Adipose tissue (tissue), 3 donors: ENCODE measurements around the gene BTBD9. TPM values are rescaled to one million over a fixed set of nuclear protein-coding genes. Genes with fewer than 3 reads are reported as not detected.
"Not testable (repeated sequence)": the region's sequence is repeated elsewhere in the genome, so short reads cannot be mapped to it uniquely, and the experiment has no call there.

ENCODE experiments used
- H3K27ac ChIP-seq: one replicate; pipeline ENCODE4 v1.5.1; 2013; ENCODE audit warnings: low read depth, low read length
- WGBS, 3 donors: extraction: QIAGEN DNeasy Blood & Tissue Kit; methylation state at CpG; one replicate each; pipeline ENCODE4 v1.1.7; 2013; 5-methylcytosine and 5-hydroxymethylcytosine counted together
- polyA plus RNA-seq, 3 donors: library from polyadenylated mRNA; stranded (reverse); fragments of 200-250 nt; gene quantifications; one replicate each; pipeline ENCODE4 v1.2.3, GENCODE V29; 2013
- donor health status: healthy with polysubstance abuse.
- donor health status: Bipolar disorder and iron deficiency.
- donor health status: healthy.

The BTBD9 gene
- polyA plus RNA-seq, 3 donors, result 2.4 to 2.5 (median 2.4) TPM

DNA sequence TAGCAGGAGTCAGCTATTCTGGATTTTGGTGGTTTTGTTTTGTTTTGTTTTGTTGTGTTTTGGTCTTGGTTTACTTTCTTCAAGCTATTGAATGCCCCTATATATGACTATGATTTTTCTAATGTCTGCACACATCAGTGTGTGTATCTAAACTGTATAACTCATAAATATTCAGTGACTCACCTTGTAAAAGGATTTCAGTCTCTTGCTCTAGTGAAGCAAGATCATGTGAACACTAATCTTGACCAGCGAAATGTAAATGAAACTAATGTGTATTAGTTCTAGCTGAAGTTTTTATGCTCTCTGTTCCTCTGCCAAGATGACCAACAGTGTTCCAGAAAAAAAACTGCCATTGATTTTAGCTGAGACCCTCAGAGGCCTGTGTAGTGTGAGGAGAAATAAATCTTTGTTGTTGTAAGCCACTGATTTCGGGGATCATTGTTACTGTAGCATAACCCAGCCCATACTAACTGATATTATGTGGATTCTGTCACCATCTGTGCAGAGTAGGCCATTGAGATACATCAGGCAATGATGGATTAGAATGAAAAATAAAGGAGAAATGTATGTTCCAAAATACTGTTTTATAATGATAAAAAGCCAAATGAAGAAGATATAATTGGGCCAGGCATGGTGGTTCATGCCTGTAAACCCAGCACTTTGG lies 11.5 kb upstream of the BTBD9 start:
- H3K27ac ChIP-seq, result no peak overlapping the region
- WGBS, 3 donors, result 94 to 97% (median 95%) methylated on average over 2 of the region's 2 CpGs

DNA sequence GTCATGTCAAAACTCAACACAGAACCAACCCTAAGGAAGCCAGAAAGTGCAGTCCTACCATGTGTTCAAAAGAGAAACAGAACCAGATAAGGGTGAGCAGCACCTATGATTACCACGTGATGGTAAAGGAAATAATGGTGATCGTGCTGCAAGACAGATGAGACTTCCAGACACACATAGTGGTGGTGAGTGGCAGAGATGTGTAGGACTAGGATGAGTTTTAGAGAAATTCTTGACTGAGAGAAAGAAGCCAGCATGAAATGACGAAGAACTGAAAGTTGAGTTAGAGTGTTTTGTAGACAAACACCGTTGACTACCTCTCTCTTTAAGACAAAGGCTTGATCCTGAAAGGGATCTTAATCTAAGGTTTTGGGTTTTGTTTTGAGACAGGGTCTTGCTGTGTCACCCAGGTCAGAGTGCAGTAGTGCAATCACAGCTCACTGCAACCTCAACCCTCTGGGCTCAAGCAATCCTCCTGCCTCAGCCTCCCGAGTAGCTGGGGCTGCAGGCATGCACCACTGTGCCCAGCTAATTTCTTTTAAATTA lies 10.6 kb upstream of the BTBD9 start:
- WGBS, 3 donors, result 90 to 96% (median 92%) methylated on average over 5 of the region's 5 CpGs

DNA sequence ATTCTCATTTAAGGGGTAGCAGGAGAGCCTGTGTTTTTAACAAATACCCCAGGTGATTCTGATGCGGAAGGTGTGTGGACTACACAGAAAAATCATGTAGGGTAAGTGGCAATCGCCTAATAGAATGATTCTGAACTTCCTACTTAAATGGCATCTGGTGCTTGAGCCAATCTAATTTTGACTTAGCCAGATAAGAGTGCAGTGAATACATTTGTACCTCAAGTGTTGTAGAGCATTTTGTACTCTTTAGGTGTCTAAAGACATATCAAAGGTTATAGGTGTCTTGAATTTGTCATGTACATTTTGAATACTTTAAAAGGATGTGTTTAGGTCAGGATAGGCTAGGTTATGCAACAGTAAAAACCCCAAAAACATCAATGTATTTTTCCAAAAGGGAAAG lies 10.0 kb upstream of the BTBD9 start:
- 96 to 99% (median 97%) methylated on average over 2 of the region's 2 CpGs for WGBS, 3 donors
- H3K27ac ChIP-seq, result no peak overlapping the region

More for the DNA sequence above, 10.6 kb upstream of the BTBD9 start:
- no peak overlapping the region for H3K27ac ChIP-seq

DNA sequence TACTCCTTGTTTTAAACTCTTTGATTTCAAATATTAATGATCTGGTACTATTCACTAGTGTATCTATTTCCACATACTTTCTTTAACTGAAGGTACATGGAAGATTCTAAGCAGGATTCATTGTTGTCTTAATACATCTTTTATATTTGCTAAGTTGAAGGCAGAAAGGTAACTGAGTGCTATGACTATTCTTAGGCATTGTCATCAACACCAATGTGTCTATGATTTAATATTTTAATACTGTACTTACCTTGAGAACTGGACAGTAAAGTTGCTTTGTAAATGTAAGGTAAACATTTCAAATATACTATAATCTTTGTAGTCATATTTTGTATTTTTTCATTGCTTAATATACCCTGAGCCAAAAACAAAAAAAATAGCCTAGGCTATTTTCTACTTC lies 8.9 kb upstream of the BTBD9 start:
- H3K27ac ChIP-seq, result no peak overlapping the region

DNA sequence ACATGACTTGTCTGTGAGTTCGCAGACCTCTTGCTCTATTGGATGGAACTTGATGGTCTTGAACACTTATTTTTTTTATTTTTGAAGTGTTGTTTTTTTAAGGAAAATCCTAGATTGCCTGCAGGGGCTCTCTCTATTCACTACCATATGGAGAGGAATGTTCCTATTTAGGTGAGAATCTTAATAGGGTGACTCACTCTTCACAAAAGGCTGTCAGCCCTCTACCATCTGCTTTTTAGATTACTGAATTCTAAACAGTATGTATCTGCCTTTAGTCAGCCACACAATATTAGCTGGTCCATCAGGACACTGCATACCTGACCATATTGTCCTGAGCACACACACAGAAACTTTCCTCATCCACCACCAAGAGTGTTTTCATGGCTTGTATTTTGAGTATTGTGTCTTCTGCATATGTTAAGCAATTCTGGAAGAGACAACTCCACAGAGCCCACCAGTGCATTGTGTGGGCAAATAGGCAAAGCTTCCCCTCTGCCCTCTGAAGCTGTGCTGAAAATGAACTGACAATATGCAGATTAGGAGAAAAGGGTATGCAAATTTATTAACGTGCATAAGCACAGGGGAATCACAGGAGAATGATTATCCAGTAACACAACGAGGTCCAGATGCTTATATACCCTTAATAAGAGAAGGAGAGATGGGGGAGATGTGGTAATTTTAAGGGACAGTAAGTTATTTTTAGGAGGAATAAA lies 6.6 kb upstream of the BTBD9 start:
- no peak overlapping the region for H3K27ac ChIP-seq
- WGBS, 3 donors, result 83 to 88% (median 83%) methylated on average over 3 of the region's 3 CpGs

DNA sequence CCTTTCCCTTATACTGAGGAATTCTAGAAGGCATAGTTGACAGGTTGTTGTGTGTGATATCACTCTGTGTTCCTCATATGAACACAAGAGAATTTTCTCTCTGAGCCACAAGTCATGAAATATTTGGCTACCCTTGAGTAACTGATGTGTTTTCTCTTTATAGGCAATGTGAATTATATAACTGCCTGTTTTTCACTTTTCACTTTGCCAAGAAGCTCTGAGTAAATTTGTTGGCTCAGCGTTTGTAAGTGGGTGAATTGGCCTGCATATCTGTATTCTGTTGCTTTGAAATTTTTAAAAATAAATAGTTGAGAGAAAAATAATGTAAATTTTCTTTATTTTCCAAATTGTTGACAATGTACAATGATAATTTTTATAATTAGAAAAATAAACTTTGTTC lies 5.2 kb upstream of the BTBD9 start:
- no peak overlapping the region for H3K27ac ChIP-seq
- 52 to 65% (median 57%) methylated on average over 1 of the region's 1 CpG for WGBS, 3 donors

DNA sequence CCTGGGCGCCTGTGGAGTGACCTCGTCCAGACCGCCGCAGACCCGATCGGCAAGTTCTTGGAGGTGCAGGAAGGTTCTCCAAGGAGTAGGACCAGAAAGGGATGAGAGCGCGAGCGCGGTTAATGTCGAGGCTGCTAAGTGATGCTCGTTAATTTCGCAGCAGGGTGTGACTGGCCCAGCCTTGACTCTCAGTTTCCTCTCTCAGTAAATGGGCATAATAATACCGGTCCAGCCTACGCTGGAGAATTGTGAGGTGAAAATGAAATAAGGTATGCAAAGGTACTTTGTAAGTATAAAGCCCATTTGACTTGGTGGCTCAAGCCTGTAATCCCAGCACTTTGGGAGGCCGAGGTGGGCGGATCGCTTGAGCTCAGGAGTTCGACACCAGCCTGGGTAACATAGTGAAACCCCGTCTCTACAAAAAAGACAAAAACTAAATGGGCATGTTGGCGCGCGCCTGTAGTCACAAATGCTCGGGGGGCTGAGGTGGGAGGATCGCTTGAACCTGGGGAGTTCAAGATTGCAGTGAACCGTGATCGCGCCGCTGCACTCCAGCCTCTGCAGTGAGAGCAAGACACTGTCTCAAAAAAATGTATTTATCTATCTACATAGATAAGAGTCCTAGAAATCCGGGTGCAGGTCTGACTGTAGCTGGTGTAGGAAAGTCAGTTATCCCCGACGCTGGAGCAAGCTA lies 634 bp upstream of the BTBD9 start:
- WGBS, 3 donors, result 9 to 14% (median 11%) methylated on average over 32 of the region's 32 CpGs
- H3K27ac ChIP-seq, result no peak overlapping the region

DNA sequence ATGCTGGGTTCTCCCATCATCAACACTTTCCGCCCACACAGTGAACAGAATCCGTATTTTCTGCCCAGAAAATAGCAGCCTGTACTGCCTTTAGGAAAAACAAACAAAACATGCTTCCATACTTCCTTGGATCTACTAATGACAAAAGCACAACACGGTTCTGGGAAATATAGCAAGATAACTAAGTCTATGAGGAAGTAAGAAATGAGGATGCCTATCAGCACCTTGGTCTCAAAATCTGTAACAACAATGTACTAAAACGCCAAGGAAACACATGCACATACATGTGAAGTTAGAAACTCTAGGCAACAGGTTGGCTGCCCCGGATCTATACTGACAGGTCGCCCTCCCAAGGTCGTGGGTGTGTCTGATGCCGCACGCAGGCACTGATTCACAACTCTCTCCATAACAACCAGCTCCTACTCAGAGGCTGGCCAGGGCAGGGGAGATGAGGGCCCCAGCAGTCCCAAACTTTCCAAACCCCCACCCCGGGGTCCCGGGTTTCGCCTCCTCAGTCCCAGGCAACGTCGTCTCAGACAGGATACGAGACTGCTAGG lies 710 bp downstream of the BTBD9 start:
- H3K27ac ChIP-seq, result no peak overlapping the region
- 5 to 6% (median 6%) methylated on average over 15 of the region's 15 CpGs for WGBS, 3 donors

DNA sequence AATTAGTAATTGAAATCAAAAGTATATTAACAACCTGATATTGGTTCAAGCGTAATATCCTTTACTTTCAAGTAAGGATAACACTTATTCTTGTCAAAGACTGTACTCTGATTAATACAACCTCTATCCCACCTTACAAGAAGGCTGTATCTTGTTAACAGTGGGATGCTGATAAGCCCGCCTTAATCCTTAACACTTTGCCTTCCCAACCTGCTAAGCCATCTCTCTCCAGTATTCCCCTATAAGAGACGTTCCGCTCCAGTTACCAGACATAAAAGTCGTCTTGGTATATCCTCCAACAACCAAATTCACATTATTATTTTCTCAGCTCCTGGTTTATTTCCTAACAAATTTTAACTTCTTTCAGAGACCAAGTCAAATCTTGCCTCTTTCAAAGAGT lies 2.0 kb downstream of the BTBD9 start:
- WGBS, 3 donors, result 93 to 94% (median 94%) methylated on average over 5 of the region's 5 CpGs
- H3K27ac ChIP-seq, result no peak overlapping the region

DNA sequence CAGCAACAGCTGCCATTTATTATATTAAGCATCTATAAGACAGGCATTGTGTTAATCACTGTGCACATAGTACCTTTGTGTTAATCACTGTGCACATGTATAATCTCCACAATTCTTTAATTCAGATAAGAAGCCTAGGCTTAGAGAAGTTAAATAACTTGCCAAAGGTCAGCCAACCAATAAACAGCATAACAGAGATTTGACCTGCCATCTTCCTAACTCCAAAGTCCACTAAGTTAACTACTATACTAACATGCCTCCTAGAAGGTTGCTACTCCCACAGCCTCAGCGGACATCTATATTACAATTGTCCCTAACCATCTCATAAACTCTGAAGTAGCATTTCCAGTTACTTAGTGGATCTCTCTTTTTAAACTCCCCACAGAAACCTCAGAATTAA lies 3.7 kb downstream of the BTBD9 start:
- no peak overlapping the region for H3K27ac ChIP-seq
- 38 to 100% (median 94%) methylated on average over 1 of the region's 1 CpG for WGBS, 3 donors

DNA sequence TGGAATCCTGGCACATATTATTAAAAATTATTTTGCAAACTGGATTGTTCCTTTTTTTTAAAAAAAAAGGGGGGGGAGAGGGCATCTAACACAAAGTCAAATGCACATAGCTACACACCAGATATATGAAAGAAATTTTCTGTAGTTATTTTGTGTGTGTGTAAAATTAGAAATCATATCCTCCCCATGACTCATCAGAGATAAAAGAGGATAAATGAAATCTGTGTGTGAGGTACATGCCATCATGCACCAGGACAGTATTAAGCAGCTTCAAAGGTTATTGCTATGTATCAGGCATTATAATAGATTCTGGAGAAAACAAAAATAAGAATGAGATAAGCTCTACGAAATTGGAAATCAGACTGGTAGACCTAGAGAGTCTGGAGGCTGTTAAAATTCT lies 5.2 kb downstream of the BTBD9 start:
- no peak overlapping the region for H3K27ac ChIP-seq
- WGBS, 3 donors, result 60 to 77% (median 69%) methylated on average over 1 of the region's 1 CpG

DNA sequence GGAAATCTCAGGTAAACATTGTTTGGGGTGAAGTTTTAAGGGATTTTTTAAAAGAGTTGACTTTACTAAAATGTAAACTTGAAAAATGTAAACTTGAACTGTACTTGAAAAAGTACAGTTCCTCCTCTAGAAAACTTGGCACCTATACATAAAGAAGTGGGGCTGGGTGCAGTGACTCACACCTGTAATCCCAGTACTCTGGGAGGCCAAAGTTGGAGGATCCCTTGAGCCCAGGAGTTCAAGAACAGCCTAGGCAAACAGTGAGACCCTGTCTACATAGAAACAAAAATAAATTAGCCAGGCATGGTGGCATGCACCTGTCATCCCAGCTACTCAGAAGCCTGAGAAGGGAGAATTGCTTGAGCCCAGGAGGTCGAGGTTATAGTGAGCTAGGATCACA lies 7.2 kb downstream of the BTBD9 start:
- WGBS, 3 donors, result 78 to 87% (median 83%) methylated on average over 1 of the region's 1 CpG
- H3K27ac ChIP-seq, result no peak overlapping the region

DNA sequence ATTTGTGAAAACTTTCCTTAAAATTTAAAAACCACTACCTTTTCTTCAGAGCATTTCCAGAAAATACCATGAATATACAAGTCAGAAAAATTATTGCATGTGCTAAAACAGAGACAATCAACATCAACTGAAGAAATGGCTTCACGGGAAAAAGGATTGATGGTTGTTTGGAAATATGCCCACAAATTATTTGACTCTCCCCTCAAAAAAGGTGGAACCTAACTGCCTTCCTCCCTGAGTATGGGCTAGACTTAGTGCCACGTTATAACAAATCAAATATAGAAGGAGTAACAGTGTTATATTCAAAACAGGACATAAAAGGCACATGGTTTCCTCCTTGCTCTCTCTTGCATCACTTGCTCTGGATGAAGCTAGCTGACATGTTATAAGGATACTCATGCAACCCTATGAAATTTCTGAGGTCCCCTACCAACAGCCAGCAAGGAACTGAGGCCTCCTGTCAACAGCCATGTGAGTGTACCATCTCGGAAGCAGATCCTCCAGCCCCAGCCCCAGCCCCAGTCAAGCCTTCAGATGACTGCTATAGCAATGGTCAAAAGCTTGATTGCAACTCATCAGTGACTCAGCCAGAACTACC lies 8.4 kb downstream of the BTBD9 start:
- H3K27ac ChIP-seq, result no peak overlapping the region
- 85 to 91% (median 86%) methylated on average over 3 of the region's 3 CpGs for WGBS, 3 donors

DNA sequence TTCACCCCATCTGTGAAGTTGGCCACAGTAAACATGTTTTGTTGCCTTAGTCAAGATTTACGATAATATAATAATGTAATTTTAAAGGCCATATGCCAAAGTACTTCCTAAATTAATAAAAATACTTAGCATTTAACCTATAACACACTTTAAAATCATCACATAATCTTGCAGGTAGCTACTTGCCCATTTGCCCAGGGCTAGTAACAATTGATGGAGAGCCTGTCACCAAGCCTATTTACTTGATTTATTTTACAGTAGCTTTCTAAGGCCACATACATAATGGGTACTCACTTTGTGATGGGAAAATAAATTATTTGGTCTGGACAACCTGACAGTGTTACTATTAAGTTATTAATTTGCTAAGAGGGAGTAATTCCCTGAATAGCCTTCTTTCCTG lies 14.5 kb downstream of the BTBD9 start:
- 83 to 93% (median 93%) methylated on average over 1 of the region's 1 CpG for WGBS, 3 donors
- H3K27ac ChIP-seq, result no peak overlapping the region

DNA sequence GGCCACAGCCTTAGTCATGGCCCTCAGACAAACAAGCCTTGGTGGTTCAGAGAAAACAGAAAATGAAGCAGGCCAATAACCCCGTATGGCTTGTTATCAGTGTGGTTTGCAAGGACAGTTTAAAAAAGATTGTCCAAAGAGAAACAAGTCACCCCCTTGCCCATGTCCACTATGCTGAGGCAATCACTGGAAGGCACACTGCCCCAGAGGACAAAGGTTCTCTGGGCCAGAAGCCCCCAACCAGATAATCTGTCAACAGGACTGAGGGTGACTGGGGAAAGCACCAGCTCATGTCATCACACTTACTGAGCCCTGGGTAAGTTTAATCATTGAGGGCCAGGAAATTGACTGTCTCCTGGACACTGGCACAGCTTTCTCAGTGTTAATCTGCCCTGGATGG lies 20.4 kb downstream of the BTBD9 start:
- 59 to 98% (median 85%) methylated on average over 1 of the region's 1 CpG for WGBS, 3 donors
- not testable (repeated sequence) for H3K27ac ChIP-seq

DNA sequence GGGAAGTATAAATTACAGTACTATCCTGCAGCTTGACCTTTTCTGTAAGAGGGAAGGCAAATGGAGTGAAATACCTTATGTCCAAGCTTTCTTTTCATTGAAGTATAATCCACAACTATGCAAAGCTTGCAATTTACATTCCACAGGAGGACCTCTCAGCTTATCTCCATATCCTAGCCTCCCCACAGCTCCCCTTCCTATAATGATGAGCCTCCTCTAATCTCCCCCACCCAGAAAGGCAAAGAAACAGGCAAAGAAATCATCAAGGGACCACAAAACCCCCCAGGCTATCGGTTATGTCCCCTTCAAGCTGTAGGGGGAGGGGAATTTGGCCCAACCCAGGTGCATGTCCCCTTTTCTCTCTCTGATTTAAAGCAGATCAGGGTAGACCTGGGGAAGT lies 21.4 kb downstream of the BTBD9 start:
- 92 to 100% (median 95%) methylated on average over 1 of the region's 1 CpG for WGBS, 3 donors
- not testable (repeated sequence) for H3K27ac ChIP-seq

DNA sequence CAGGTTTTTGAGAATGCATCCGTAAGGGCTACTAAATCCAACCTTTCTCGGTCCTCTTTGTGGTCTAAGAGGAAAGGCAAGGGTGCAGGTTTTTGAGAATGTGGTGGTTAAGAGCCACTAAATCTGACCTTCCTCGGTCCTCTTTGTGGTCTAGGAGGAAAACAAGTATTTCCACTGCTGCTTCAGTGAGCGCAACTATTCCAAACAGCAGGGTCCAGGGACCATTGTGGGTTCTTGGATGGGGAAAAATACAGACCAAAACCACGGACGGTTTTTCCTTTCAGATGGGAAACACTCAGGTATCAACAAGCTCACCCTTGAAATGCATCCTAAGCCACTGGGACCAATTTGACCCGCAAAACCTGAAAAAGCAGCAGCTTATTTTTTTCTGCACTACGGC lies 21.9 kb downstream of the BTBD9 start:
- WGBS, 3 donors, result 92 to 95% (median 95%) methylated on average over 8 of the region's 8 CpGs
- no peak overlapping the region for H3K27ac ChIP-seq

DNA sequence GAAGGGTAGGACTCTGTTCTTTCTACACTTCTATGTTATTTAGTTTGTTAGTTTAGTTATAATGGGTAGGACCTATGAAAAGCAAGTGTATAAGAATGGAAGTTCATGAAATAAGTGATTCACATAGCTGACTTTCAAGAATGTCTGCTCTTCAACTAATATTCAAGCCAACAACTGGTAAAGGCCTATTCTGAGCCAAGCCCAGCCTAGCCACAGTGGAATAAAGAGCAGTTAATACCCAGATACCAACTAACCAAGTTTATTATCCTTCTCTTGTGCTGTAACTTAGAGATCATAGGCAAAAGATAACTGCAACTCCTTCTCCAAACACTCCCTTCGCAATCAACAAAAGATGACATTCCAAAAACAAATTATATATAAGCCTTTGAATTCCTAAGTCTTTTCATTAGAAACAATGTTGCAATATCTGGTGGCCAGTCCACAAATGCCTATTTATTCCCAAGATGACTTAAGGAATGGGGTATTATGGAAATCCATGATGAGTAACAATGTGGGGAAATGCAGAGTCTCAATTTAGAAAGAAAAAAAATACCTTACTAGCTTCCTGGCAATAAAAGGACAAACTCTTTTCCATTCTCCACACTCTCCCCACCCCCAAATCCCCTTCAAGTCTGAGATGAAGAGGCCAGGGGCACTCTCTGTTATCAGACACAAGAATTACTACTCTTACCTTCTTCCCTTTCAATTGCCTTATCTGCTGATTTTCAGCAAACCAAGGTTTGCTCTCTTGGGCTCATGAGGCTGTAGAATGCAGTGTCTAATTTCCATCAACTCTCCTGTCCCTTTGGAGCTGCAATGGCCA lies 27.4 kb downstream of the BTBD9 start:
- no peak overlapping the region for H3K27ac ChIP-seq
- 74 to 92% (median 82%) methylated on average over 1 of the region's 1 CpG for WGBS, 3 donors
